Heart right ventricle (tissue), 16 donors: ENCODE results near the gene ACMSD. TPM values are rescaled to one million over a fixed set of nuclear protein-coding genes. Genes with fewer than 3 reads are reported as not detected.

Source experiments
- ATAC-seq, 8 donors: fragments of 200-7000 bp; cut with Tn5 transposase; one replicate each; pipeline ENCODE4 v1.9.1; 2020; ENCODE audit warnings: mild to moderate bottlenecking in 8 of 8, moderate library complexity in 8 of 8, moderate number of reproducible peaks in 1 of 8
- DNase-seq, 2 donors: peaks; one replicate each; pipeline ENCODE4 v3.0.0-alpha.2; 2020
- H3K27ac ChIP-seq, 10 donors: fragments of 200-600 bp; sonication (generic) in 2 of 10; one replicate each; pipeline versions ENCODE4 v1.5.0 to v1.8.0; 2020 to 2022; ENCODE audit warnings: mild to moderate bottlenecking in 3 of 10
- H3K27me3 ChIP-seq, 7 donors: fragments of 200-600 bp; one replicate each; pipeline ENCODE4 v1.8.0; 2021 to 2022; ENCODE audit warnings: mild to moderate bottlenecking in 2 of 7
- H3K36me3 ChIP-seq, 9 donors: fragments of 200-600 bp; sonication (generic) in 1 of 9; one replicate each; pipeline versions ENCODE4 v1.5.0 to v1.8.0; 2020 to 2022; ENCODE audit warnings: mild to moderate bottlenecking in 2 of 9
- H3K4me1 ChIP-seq, 9 donors: fragments of 200-600 bp; sonication (generic) in 1 of 9; one replicate each; pipeline versions ENCODE4 v1.5.0 to v1.8.0; 2020 to 2022; ENCODE audit warnings: mild to moderate bottlenecking in 4 of 9
- H3K4me3 ChIP-seq, 10 donors: fragments of 200-600 bp; sonication (generic) in 2 of 10; one replicate each; pipeline versions ENCODE4 v1.5.0 to v1.8.0; 2020 to 2022; ENCODE audit warnings: mild to moderate bottlenecking in 7 of 10, moderate library complexity in 2 of 10
- H3K9me3 ChIP-seq, 11 donors: fragments of 200-600 bp in 10 of 11; sonication (generic) in 2 of 11; one replicate each; pipeline versions ENCODE4 v1.5.0 to v1.8.0; 2013 to 2022; ENCODE audit warnings: mild to moderate bottlenecking in 2 of 11, control low read depth in 1 of 11, moderate library complexity in 1 of 11
- WGBS, 2 donors: extraction: QIAGEN DNeasy Blood & Tissue Kit; methylation state at CpG; one replicate each; pipeline ENCODE4 v1.1.7; 2013; ENCODE audit warnings: inconsistent platforms in 1 of 2; 5-methylcytosine and 5-hydroxymethylcytosine counted together
- intact Hi-C, 10 donors: fragments of 100-400 bp; cut with DNase I; formaldehyde crosslinking; loops; one replicate each; pipeline versions ENCODE4 v1.11.1 to v1.14.2; 2022
- polyA plus RNA-seq, 2 donors: library from polyadenylated mRNA; stranded (reverse); fragments of 200-250 nt; gene quantifications; one replicate each; pipeline ENCODE4 v1.2.3, GENCODE V29; 2013
- total RNA-seq, 10 donors: library from RNA; stranded (reverse); fragmentation: NEBNext Ultra II Directional in 3 of 10; extraction: Animal tissue kit (Norgen Biotek cat#: 25700) in 3 of 10; gene quantifications; one replicate each; pipeline versions ENCODE4 v1.2.1 to v1.2.4, GENCODE V29; 2021 to 2023
- TF ChIP-seq, protein P1 (sequence below), 9 donors: fragments of 200-600 bp; sonication (generic) in 2 of 9; IDR thresholded peaks; one replicate each; pipeline versions ENCODE4 v1.5.0 to v1.8.0; 2021 to 2022; ENCODE audit warnings: antibody characterized with exemption in 9 of 9, mild to moderate bottlenecking in 5 of 9, moderate library complexity in 1 of 9
- donor health status: Arrhythmogenic right ventricular cardiomyopathy.
- donor health status: ischemic (EF 13 %, LVEDD 7.1; RV severe dilation, severe dysfunction).
- donor health status: healthy with polysubstance abuse.
- donor health status: DM: no; HTN: yes; CAD: no.
- donor health status: DM: no; HTN: no; CAD: no.
- donor health status: ischemic (EF 25% LVEDD 6.9; RV normal size, moderate dysfunction).
- donor health status: ischemic (EF 25% LVEDD 5.7; RV mildly dilated, moderate dysfunction).
- donor health status: healthy.
- donor health status: DM: yes; HTN: yes; CAD: no.
- donor health status: Ischemic cardiomyopathy.
- donor health status: ischemic (EF 35%, LVEDD 5.7; RV mildly dilated, moderate dysfunction).
- donor health status: nonischemic (EF 11% LVEDD 7.7; RV severe dilation, severe dysfunction).
- donor health status: DM: yes; HTN: yes; CAD: no.
- donor health status: PGD.
- donor health status: ischemic (EF 29% LVEDD 5.4; RV normal size, mild dysfunction).
- donor health status: nonischemic (EF 23%, LVEDD 6.1; RV moderate dilation, normal function).

ACMSD gene
- total and polyA plus RNA-seq, 12 donors, result not detected

DNA sequence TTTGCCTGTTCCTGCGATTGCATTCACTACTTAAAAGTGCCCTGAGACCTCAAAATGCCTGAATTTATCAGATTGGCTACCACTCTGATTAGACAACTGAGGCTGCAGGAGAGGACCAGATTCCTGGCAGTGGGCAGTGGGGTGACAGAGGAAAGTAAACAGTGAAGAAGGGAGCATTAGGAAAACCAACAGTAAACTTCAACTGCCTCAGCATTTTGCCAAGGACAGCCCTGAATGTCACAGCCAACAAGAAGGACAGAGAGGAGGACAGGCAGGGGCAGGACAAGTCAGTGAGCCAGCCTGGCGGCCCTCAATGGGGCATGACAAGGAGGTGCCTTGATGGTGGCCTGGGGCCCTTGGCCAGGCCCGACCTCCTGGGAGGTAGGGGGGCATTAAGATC, 24.3 kb downstream of the ACMSD start:
- DNase-seq, result no peak
- intact Hi-C loops, result no loop called here
- 87 to 92% methylated on average over 3 of the region's 3 CpGs for WGBS, 2 donors
- no peak overlapping the region for H3K27ac ChIP-seq
- TF ChIP-seq, protein P1, sequence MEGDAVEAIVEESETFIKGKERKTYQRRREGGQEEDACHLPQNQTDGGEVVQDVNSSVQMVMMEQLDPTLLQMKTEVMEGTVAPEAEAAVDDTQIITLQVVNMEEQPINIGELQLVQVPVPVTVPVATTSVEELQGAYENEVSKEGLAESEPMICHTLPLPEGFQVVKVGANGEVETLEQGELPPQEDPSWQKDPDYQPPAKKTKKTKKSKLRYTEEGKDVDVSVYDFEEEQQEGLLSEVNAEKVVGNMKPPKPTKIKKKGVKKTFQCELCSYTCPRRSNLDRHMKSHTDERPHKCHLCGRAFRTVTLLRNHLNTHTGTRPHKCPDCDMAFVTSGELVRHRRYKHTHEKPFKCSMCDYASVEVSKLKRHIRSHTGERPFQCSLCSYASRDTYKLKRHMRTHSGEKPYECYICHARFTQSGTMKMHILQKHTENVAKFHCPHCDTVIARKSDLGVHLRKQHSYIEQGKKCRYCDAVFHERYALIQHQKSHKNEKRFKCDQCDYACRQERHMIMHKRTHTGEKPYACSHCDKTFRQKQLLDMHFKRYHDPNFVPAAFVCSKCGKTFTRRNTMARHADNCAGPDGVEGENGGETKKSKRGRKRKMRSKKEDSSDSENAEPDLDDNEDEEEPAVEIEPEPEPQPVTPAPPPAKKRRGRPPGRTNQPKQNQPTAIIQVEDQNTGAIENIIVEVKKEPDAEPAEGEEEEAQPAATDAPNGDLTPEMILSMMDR (IDR thresholded peaks at IDR 0.05), result no peak
- no peaks in the 10 kb centered on the region for H3K9me3 ChIP-seq
- H3K4me3 ChIP-seq, result no peak overlapping the region
- H3K27me3 ChIP-seq, result no peaks in the 10 kb centered on the region
- no peaks in the 10 kb centered on the region for H3K36me3 ChIP-seq
- ATAC-seq, result no peak
- H3K4me1 ChIP-seq, result no peaks in the 10 kb centered on the region

GRCh38 chr2:134863446-134863845, 25.0 kb downstream of the ACMSD start:
- no peaks in the 10 kb centered on the region for H3K4me1 ChIP-seq
- no peak overlapping the region for H3K27ac ChIP-seq
- WGBS, 2 donors, result 88 to 93% methylated on average over 20 of the region's 20 CpGs
- H3K27me3 ChIP-seq, result no peaks in the 10 kb centered on the region
- no peak overlapping the region for H3K4me3 ChIP-seq
- H3K36me3 ChIP-seq, result no peaks in the 10 kb centered on the region
- intact Hi-C loops, result no loop called here
- H3K9me3 ChIP-seq, result no peaks in the 10 kb centered on the region
- TF ChIP-seq, protein P1 (IDR thresholded peaks at IDR 0.05), result no peak
- DNase-seq, result no peak
- ATAC-seq, result no peak

GRCh38 chr2:134865067-134865787, 26.8 kb downstream of the ACMSD start:
- DNase-seq, result no peak
- Histone ChIP-seq H3K36me3 (no peaks in the 10 kb centered on the region), H3K27me3 (no peaks in the 10 kb centered on the region), H3K4me1 (no peaks in the 10 kb centered on the region), H3K27ac (no peak overlapping the region), H3K4me3 (no peak overlapping the region), H3K9me3 (no peaks in the 10 kb centered on the region)
- intact Hi-C loops, result no loop called here
- no peak for ATAC-seq
- 89 to 90% methylated on average over 5 of the region's 5 CpGs for WGBS, 2 donors
- TF ChIP-seq, protein P1 (IDR thresholded peaks at IDR 0.05), result no peak

- Histone ChIP-seq H3K9me3 (peaks cover 0 to 2% (median 0%) of the 10 kb centered on the region in 11 donors), H3K27ac (no peak overlapping the region), H3K27me3 (no peaks in the 10 kb centered on the region), H3K4me3 (no peak overlapping the region), H3K36me3 (no peaks in the 10 kb centered on the region), H3K4me1 (no peaks in the 10 kb centered on the region)
- intact Hi-C loops, result no loop called here
- DNase-seq (no peak), ATAC-seq (no peak)
- 90 to 92% methylated on average over 1 of the region's 1 CpG for WGBS, 2 donors
- TF ChIP-seq, protein P1 (IDR thresholded peaks at IDR 0.05), result no peak
Observed at GRCh38 chr2:134866498-134867099, 28.2 kb downstream of the ACMSD start.
